Measurements from ENCODE around the gene KDR.

- TF ChIP-seq EZH2phosphoT487 (IDR thresholded peaks at IDR 0.05; ENCODE audit: low read length) (no peak), CTCF (IDR thresholded peaks at IDR 0.05; ENCODE audit: low read length) (no peak), EZH2 (optimal IDR thresholded peaks at IDR 0.05; ENCODE audit: low read depth, low read length) (no peak)
Observed at GRCh38 chr4:55154290-55154880, 29.0 kb upstream of the KDR start.

Measured in MM.1S (cell line).